Activated naive CD8-positive, alpha-beta T cell (primary cell): Measurements from ENCODE around the gene CAMK2G.

Experiments
- H3K27ac Mint-ChIP-seq: one replicate; pipeline ENCODE4 v1.8.0; 2021; ENCODE audit warnings: mixed read lengths
- H3K27me3 Mint-ChIP-seq: one replicate; pipeline ENCODE4 v1.8.0; 2021; ENCODE audit warnings: mixed read lengths
- H3K36me3 Mint-ChIP-seq: one replicate; pipeline ENCODE4 v1.8.0; 2021; ENCODE audit warnings: mixed read lengths
- H3K4me1 Mint-ChIP-seq: one replicate; pipeline ENCODE4 v1.8.0; 2021; ENCODE audit warnings: low read depth, mixed read lengths
- H3K4me3 Mint-ChIP-seq: one replicate; pipeline ENCODE4 v1.8.0; 2021; ENCODE audit warnings: mild to moderate bottlenecking, mixed read lengths
- H3K9me3 Mint-ChIP-seq: one replicate; pipeline ENCODE4 v1.8.0; 2021; ENCODE audit warnings: low read depth, mixed read lengths

The CAMK2G gene

GRCh38 chr10:73850863-73851461 is 23.4 kb downstream of the CAMK2G start:
- H3K9me3 Mint-ChIP-seq: no peaks in the 10 kb centered on the region
- no peaks in the 10 kb centered on the region for H3K27me3 Mint-ChIP-seq
- peaks cover 6% of the 10 kb centered on the region for H3K36me3 Mint-ChIP-seq
- H3K27ac Mint-ChIP-seq: peak overlapping the region; percentile 10
- no peak overlapping the region for H3K4me3 Mint-ChIP-seq
- H3K4me1 Mint-ChIP-seq: peaks cover 17% of the 10 kb centered on the region

GRCh38 chr10:73850211-73850610 is 24.1 kb downstream of the CAMK2G start:
- H3K4me1 Mint-ChIP-seq: peaks cover 14% of the 10 kb centered on the region
- peaks cover 6% of the 10 kb centered on the region for H3K36me3 Mint-ChIP-seq
- no peak overlapping the region for H3K27ac Mint-ChIP-seq
- no peak overlapping the region for H3K4me3 Mint-ChIP-seq
- H3K9me3 Mint-ChIP-seq: no peaks in the 10 kb centered on the region
- H3K27me3 Mint-ChIP-seq: no peaks in the 10 kb centered on the region

DNA sequence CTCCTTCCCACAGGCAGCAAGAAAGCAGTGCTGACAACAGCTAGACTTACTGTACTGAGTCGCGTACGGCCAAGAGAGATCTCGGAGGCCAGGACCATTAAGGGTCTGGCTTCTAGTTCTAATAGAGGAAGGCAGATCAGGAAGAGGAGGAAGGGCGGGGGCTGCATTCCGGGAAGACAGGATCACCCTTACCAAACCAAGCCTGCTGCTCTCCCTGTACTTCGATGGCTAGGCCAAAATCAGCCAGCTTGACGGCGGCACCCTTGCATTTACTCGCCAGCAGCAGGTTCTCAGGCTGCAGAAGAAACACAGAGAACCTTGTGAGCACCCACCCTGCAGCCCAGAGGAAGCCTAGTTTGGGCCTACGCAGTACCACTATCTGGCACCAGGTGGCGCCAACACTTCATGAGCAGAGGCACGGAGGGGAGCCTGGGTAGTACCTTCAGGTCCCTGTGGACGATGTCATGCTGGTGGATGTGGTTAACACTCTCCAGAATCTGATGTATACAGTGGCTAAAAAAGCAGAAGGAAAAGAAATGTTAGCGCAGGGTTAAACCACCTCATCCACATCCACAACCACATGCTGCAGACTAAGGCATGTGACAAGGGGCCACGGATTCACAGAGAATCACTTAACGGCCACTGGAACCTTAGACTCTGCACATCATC is 25.4 kb downstream of the CAMK2G start:
- H3K9me3 Mint-ChIP-seq: no peaks in the 10 kb centered on the region

DNA sequence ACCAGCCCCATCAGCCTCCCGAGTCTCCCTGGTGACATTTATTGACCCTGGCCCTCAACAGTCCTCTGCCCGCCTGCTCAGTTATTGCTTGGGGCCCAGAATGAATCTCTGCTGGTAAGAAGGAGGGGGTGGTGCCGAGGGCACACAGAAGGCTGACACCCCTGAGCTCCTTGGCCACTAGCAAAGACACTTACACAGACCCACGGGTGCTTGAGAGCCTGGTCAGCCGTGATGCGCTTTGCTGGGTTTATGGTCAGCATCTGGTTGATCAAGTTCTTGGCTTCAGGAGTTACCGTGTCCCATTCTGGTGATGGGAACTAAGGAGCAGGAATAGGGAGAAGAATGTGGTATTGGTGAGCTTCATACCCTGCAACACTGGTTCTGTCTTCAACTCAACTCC is 27.3 kb downstream of the CAMK2G start:
- H3K4me3 Mint-ChIP-seq: no peak overlapping the region
- H3K9me3 Mint-ChIP-seq: no peaks in the 10 kb centered on the region
- H3K36me3 Mint-ChIP-seq: peaks cover 10% of the 10 kb centered on the region
- peaks cover 9% of the 10 kb centered on the region for H3K4me1 Mint-ChIP-seq
- no peak overlapping the region for H3K27ac Mint-ChIP-seq
- no peaks in the 10 kb centered on the region for H3K27me3 Mint-ChIP-seq

More for the DNA sequence above, 25.4 kb downstream of the CAMK2G start:
- no peaks in the 10 kb centered on the region for H3K27me3 Mint-ChIP-seq
- H3K4me3 Mint-ChIP-seq: no peak overlapping the region
- H3K27ac Mint-ChIP-seq: peak overlapping the region; percentile 87
- H3K36me3 Mint-ChIP-seq: peaks cover 6% of the 10 kb centered on the region
- H3K4me1 Mint-ChIP-seq: peaks cover 9% of the 10 kb centered on the region

DNA sequence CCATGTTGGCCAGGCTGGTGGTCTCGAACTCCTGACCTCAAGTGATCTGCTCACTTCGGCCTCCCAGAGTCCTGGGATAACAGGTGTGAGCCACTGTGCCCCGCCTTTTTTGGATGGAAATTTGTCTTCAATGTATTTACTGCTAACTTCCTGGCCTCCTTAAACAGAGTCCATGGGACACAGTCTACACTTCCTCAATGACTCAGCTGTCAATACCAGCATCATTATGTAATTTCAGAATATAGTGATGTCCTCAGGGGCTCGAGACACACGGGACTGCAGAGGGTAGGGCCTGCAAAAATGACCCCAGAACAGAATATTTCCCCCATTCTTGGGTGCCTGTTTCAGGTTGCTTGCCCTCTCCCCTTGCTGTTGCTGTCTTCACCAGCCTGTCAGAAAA is 31.1 kb downstream of the CAMK2G start:
- Mint-ChIP-seq H3K27me3 (no peaks in the 10 kb centered on the region), H3K4me1 (no peaks in the 10 kb centered on the region), H3K36me3 (peaks cover 7% of the 10 kb centered on the region), H3K4me3 (no peak overlapping the region), H3K27ac (no peak overlapping the region), H3K9me3 (no peaks in the 10 kb centered on the region)

GRCh38 chr10:73842349-73842748 is 32.0 kb downstream of the CAMK2G start:
- Mint-ChIP-seq H3K27ac (no peak overlapping the region), H3K36me3 (peaks cover 7% of the 10 kb centered on the region), H3K9me3 (no peaks in the 10 kb centered on the region), H3K4me3 (no peak overlapping the region), H3K27me3 (no peaks in the 10 kb centered on the region), H3K4me1 (no peaks in the 10 kb centered on the region)

DNA sequence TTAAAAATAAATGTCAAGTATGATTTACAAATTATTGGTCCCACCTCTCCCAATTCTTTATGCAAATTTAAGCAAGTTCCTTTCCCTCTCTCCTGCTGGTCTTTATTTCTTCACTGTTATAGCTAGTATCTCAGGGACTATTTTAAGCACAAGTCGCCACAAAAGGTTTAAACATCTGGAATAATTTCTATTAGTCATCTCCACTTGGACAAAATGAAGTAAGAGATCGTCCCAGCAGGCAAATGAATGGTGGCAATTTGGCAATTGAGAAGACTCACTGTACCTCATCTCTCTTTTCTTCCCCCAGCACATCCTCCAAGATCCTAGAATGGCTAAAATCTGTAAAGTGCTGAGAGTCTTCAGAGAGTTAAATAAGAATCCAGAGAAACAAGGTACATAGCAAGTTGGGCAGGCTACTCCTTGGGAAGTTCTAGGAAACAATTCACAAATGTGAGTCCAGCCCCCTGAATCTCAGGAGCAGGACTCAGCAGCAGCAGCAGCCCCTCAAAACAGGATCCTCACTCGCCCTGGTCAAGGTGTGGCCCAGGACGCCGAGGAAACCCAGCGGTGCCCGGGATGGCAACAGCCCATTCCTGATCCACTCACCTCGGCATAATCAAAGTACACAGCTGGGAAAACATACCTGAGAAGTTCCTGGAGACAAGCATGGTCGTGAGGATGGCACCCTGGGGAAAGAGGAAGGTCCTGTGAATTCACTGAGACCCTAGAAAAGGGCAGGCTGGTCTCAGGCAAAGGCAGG is 32.6 kb downstream of the CAMK2G start:
- Mint-ChIP-seq H3K9me3 (no peaks in the 10 kb centered on the region), H3K36me3 (peaks cover 7% of the 10 kb centered on the region), H3K27ac (no peak overlapping the region), H3K4me3 (no peak overlapping the region), H3K4me1 (no peaks in the 10 kb centered on the region), H3K27me3 (no peaks in the 10 kb centered on the region)

GRCh38 chr10:73841061-73841421 is 33.3 kb downstream of the CAMK2G start:
- Mint-ChIP-seq H3K27me3 (no peaks in the 10 kb centered on the region), H3K4me3 (no peak overlapping the region), H3K4me1 (no peaks in the 10 kb centered on the region), H3K27ac (no peak overlapping the region), H3K36me3 (peaks cover 4% of the 10 kb centered on the region), H3K9me3 (no peaks in the 10 kb centered on the region)

DNA sequence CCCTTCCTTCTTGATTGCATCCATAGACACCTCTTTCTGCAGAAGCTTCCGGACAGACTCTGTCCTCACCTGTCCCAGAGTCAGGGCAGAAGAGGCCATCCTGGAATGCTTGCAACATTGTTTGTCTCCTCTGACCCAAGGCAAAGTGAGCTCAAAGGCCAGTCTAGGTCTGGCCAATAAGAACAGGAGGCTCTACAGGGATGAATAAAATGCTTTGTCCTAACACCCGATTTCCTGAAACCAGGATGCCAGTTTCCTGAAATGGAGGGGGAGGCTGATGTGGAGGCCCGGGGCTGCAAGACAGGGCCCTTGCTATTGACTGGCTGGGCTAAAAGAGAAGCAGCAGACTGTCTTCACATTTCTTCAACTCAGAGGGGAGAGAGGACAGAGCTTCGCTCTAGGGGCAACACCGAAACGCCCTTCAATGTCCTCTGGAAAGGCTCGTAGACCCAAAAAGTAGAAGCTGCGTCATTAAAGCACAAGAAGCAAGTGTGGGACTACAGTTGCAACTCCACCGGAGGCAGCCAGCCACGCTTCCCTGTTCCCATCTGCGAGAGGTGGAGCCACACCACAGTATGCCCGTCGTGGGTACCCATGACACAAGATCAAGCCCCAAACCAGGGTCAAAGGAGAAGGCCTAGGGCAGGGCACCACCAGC is 33.8 kb downstream of the CAMK2G start:
- H3K4me3 Mint-ChIP-seq: no peak overlapping the region
- no peaks in the 10 kb centered on the region for H3K27me3 Mint-ChIP-seq
- H3K36me3 Mint-ChIP-seq: peaks cover 4% of the 10 kb centered on the region
- no peaks in the 10 kb centered on the region for H3K9me3 Mint-ChIP-seq
- no peak overlapping the region for H3K27ac Mint-ChIP-seq
- no peaks in the 10 kb centered on the region for H3K4me1 Mint-ChIP-seq

DNA sequence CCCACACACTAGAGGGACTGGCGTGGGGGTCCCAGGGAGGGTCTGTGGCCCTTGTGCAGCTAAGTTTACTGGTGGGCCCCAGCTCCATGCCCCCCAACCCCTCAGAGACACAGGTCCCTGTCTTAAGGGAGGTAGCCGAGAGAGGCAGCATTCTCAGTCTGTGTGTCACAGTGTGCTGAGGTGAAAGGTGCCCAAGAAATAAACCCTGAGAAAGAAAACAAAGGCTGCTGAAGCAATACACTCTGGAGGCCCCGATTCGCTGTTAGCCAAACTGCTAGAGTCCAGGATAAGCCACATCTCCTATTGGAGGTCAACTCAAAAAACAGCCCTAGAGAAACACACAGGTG is 34.3 kb downstream of the CAMK2G start:
- Mint-ChIP-seq H3K4me3 (no peak overlapping the region), H3K9me3 (no peaks in the 10 kb centered on the region), H3K27me3 (no peaks in the 10 kb centered on the region), H3K27ac (no peak overlapping the region), H3K4me1 (no peaks in the 10 kb centered on the region), H3K36me3 (peaks cover 4% of the 10 kb centered on the region)

GRCh38 chr10:73839276-73839966 is 34.9 kb downstream of the CAMK2G start:
- H3K4me3 Mint-ChIP-seq: no peak overlapping the region
- H3K36me3 Mint-ChIP-seq: peaks cover 6% of the 10 kb centered on the region
- no peak overlapping the region for H3K27ac Mint-ChIP-seq
- H3K9me3 Mint-ChIP-seq: no peaks in the 10 kb centered on the region
- H3K4me1 Mint-ChIP-seq: no peaks in the 10 kb centered on the region
- no peaks in the 10 kb centered on the region for H3K27me3 Mint-ChIP-seq

- Mint-ChIP-seq H3K27ac (no peak overlapping the region), H3K4me1 (no peaks in the 10 kb centered on the region), H3K27me3 (no peaks in the 10 kb centered on the region), H3K36me3 (peaks cover 6% of the 10 kb centered on the region), H3K9me3 (no peaks in the 10 kb centered on the region), H3K4me3 (no peak overlapping the region)
Measured at GRCh38 chr10:73838827-73839226, 35.5 kb downstream of the CAMK2G start.

- Mint-ChIP-seq H3K4me1 (no peaks in the 10 kb centered on the region), H3K9me3 (no peaks in the 10 kb centered on the region), H3K27me3 (no peaks in the 10 kb centered on the region), H3K4me3 (no peak overlapping the region), H3K36me3 (peaks cover 3% of the 10 kb centered on the region), H3K27ac (no peak overlapping the region)
Measured at GRCh38 chr10:73838008-73838567, 36.3 kb downstream of the CAMK2G start.

DNA sequence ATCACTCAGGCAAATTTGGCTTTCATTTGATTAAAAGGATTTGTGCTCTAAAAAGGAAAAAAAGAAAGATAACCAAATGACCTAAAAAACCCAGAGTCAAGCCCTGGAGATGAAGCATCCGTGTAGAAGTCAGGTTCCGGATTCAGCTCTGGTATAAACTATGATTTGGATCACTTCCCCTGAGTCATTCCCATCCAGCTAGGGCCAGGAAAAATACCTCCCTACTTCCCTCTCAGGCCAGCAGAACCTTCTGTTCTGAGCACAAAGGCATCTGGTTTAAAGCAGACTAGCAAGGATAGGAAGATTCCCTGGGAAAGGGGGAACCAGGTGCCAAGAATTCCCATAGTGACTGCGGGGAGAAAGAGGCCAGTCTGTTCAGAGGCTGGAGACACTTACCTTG is 37.3 kb downstream of the CAMK2G start:
- Mint-ChIP-seq H3K36me3 (peaks cover 3% of the 10 kb centered on the region), H3K4me3 (no peak overlapping the region), H3K27ac (no peak overlapping the region), H3K9me3 (no peaks in the 10 kb centered on the region), H3K27me3 (no peaks in the 10 kb centered on the region), H3K4me1 (no peaks in the 10 kb centered on the region)
